Calu3 (cell line): ENCODE results near the gene SLC36A2. TPM values are rescaled to one million over a fixed set of nuclear protein-coding genes. Genes with fewer than 3 reads are reported as not detected.
A peak's percentile ranks its signal among the peaks of the same experiment; 100 is the strongest.

ENCODE experiments used
- BruUV-seq: library from RNA; stranded (reverse); fragments of 400-500 nt; replicated peaks from 2 replicates; lab custom pipeline; 2021; lab: Mats Ljungman, UMichigan
- CTCF ChIA-PET: fragments of 300-600 bp; sonication (Branson Sonifier 250); formaldehyde crosslinking; loops from one replicate; lab custom pipeline; 2022; ENCODE audit warnings: antibody characterized with exemption; lab: Charles Lee
- DNase-seq: peaks from one replicate; pipeline ENCODE4 v3.0.0; 2022
- H3K27ac Mint-ChIP-seq: one replicate; pipeline ENCODE4 v1.8.0; 2022; ENCODE audit warnings: mixed read lengths; ENCODE audit not compliant: unreplicated experiment
- H3K27me3 Mint-ChIP-seq: one replicate; pipeline ENCODE4 v1.8.0; 2022; ENCODE audit warnings: mixed read lengths; ENCODE audit not compliant: unreplicated experiment
- H3K36me3 Mint-ChIP-seq: one replicate; pipeline ENCODE4 v1.8.0; 2022; ENCODE audit warnings: mild to moderate bottlenecking, moderate library complexity, mixed read lengths; ENCODE audit not compliant: insufficient read depth, unreplicated experiment
- H3K4me1 Mint-ChIP-seq: one replicate; pipeline ENCODE4 v1.8.0; 2022; ENCODE audit warnings: mild to moderate bottlenecking, low read depth, mixed read lengths; ENCODE audit not compliant: unreplicated experiment
- H3K4me3 Mint-ChIP-seq: one replicate; pipeline ENCODE4 v1.8.0; 2022; ENCODE audit warnings: mild to moderate bottlenecking, low read depth, moderate library complexity, mixed read lengths; ENCODE audit not compliant: unreplicated experiment
- H3K9me3 Mint-ChIP-seq: one replicate; pipeline ENCODE4 v1.8.0; 2022; ENCODE audit warnings: low read depth, mixed read lengths; ENCODE audit not compliant: unreplicated experiment
- CTCF ChIP-seq: fragments of 200-600 bp; IDR thresholded peaks from one replicate; pipeline ENCODE4 v1.8.0; 2022; ENCODE audit warnings: antibody characterized with exemption; ENCODE audit not compliant: unreplicated experiment
- intact Hi-C: fragments of 100-400 bp; cut with micrococcal nuclease; formaldehyde crosslinking; loops from one replicate; pipeline ENCODE4 v1.10.0; 2022; ENCODE audit not compliant: unreplicated experiment
- total RNA-seq: library from RNA; stranded (reverse); gene quantifications from 2 replicates; pipeline ENCODE4 v1.2.3, GENCODE V29; 2022

Gene SLC36A2
- total RNA-seq, 1 experiment from 2014 or later, result not detected

GRCh38 chr5:151295791-151296477 is 51.4 kb downstream of the SLC36A2 start:
- DNase-seq, result no peak
- H3K4me3 Mint-ChIP-seq, result no peak overlapping the region
- TF ChIP-seq CTCF, result no peak

GRCh38 chr5:151295138-151295537 is 52.2 kb downstream of the SLC36A2 start:
- H3K27me3 Mint-ChIP-seq, result peaks cover 46% of the 10 kb centered on the region
- peaks cover 27% of the 10 kb centered on the region for H3K4me1 Mint-ChIP-seq
- CTCF ChIA-PET, result no interaction called here
- H3K27ac Mint-ChIP-seq, result no peak overlapping the region
- H3K36me3 Mint-ChIP-seq, result no peaks in the 10 kb centered on the region
- no peak overlapping the region for H3K4me3 Mint-ChIP-seq
- no peaks in the 10 kb centered on the region for H3K9me3 Mint-ChIP-seq
- no TSS peak for BruUV-seq
- intact Hi-C loops, result loop anchor here (5.0 to 10.0 kb wide), 3 partner anchors 73 to 168 kb away; partner anchors contain the start of gene CCDC69
- no peak for DNase-seq
- no peak for TF ChIP-seq CTCF

More at GRCh38 chr5:151295791-151296477, 51.4 kb downstream of the SLC36A2 start:
- CTCF ChIA-PET, result interaction anchor here (1.2 kb wide), 1 partner anchor 20 kb away, joined by 3 read pairs; no protein-coding TSS in a partner anchor
- Mint-ChIP-seq H3K27ac (no peak overlapping the region), H3K9me3 (no peaks in the 10 kb centered on the region), H3K36me3 (no peaks in the 10 kb centered on the region), H3K4me1 (peaks cover 27% of the 10 kb centered on the region), H3K27me3 (peaks cover 54% of the 10 kb centered on the region)
- BruUV-seq, result no TSS peak
- intact Hi-C loops, result loop anchor here (5.0 to 10.0 kb wide), 3 partner anchors 74 to 169 kb away; partner anchors contain the start of gene CCDC69

GRCh38 chr5:151293624-151294023 is 53.7 kb downstream of the SLC36A2 start:
- intact Hi-C loops, result loop anchor here (10.0 kb wide), 1 partner anchor 129 kb away; no protein-coding TSS in a partner anchor
- H3K4me3 Mint-ChIP-seq, result no peak overlapping the region
- H3K27me3 Mint-ChIP-seq, result peaks cover 37% of the 10 kb centered on the region
- H3K27ac Mint-ChIP-seq, result no peak overlapping the region
- H3K4me1 Mint-ChIP-seq, result peaks cover 25% of the 10 kb centered on the region
- no peaks in the 10 kb centered on the region for H3K36me3 Mint-ChIP-seq
- BruUV-seq, result no TSS peak
- no peak for TF ChIP-seq CTCF
- H3K9me3 Mint-ChIP-seq, result no peaks in the 10 kb centered on the region
- DNase-seq, result no peak
- CTCF ChIA-PET, result no interaction called here

GRCh38 chr5:151288180-151288579 is 59.2 kb downstream of the SLC36A2 start:
- BruUV-seq, result no TSS peak
- DNase-seq, result peak; percentile 49
- Mint-ChIP-seq H3K4me3 (no peak overlapping the region), H3K27ac (no peak overlapping the region), H3K4me1 (peaks cover 8% of the 10 kb centered on the region), H3K36me3 (no peaks in the 10 kb centered on the region), H3K27me3 (peaks cover 38% of the 10 kb centered on the region), H3K9me3 (no peaks in the 10 kb centered on the region)
- CTCF ChIA-PET, result interaction anchor here (0.6 to 2.1 kb wide), 5 partner anchors 28 to 1386 kb away, joined by 3 to 8 read pairs (median 5); partner anchors contain the start of gene GM2A
- no peak for TF ChIP-seq CTCF
- intact Hi-C loops, result no loop called here
